IMR-90 (cell line): Measurements from ENCODE around the gene LINC01488. TPM values are rescaled to one million over a fixed set of nuclear protein-coding genes. Genes with fewer than 3 reads are reported as not detected.
A peak's percentile ranks its signal among the peaks of the same experiment; 100 is the strongest.

Source experiments
- ATAC-seq: fragments of 200-7000 bp; cut with Tn5 transposase; 2 replicates; pipeline ENCODE4 v1.9.1; 2020; ENCODE audit warnings: low read depth, mild to moderate bottlenecking, moderate library complexity
- BruUV-seq: library from RNA; stranded (reverse); fragments of 400-500 nt; replicated peaks from 2 replicates; lab custom pipeline; 2021; lab: Mats Ljungman, UMichigan
- CTCF ChIA-PET: fragments of 300-600 bp; formaldehyde crosslinking; extraction: SDS; loops from one replicate; lab custom pipeline; 2021; ENCODE audit warnings: antibody characterized with exemption; lab: Yijun Ruan, JAX
- POLR2A ChIA-PET: fragments of 300-600 bp; sonication (Branson Sonifier 250); formaldehyde crosslinking; loops from one replicate; lab custom pipeline; 2022; ENCODE audit warnings: antibody characterized with exemption; ENCODE audit not compliant: unreplicated experiment; lab: Charles Lee
- DNase-seq: peaks from one replicate; pipeline ENCODE4 v3.0.0; 2013
- H2AFZ ChIP-seq: replicated peaks from 2 replicates; pipeline ENCODE3; 2013; ENCODE audit warnings: low read length, mild to moderate bottlenecking; ENCODE audit not compliant: poor library complexity
- H2AK5ac ChIP-seq: 2 replicates; pipeline ENCODE4 v1.6.1; 2013; ENCODE audit warnings: low read depth, low read length, inconsistent platforms
- H2AK9ac ChIP-seq: replicated peaks from 2 replicates; pipeline ENCODE3; 2013; ENCODE audit warnings: mild to moderate bottlenecking, low read depth, low read length, moderate library complexity; ENCODE audit not compliant: poor library complexity
- H2BK120ac ChIP-seq: 2 replicates; pipeline ENCODE4 v1.6.1; 2013; ENCODE audit warnings: low read depth, low read length, inconsistent platforms
- H2BK15ac ChIP-seq: 3 replicates; pipeline ENCODE4 v1.6.1; 2013; ENCODE audit warnings: low read depth, low read length, inconsistent platforms
- H2BK20ac ChIP-seq: 2 replicates; pipeline ENCODE4 v1.6.1; 2013; ENCODE audit warnings: low read depth, mild to moderate bottlenecking, inconsistent platforms, low read length, moderate library complexity
- H2BK5ac ChIP-seq: 2 replicates; pipeline ENCODE4 v1.6.1; 2013; ENCODE audit warnings: mild to moderate bottlenecking, low read depth, low read length, inconsistent platforms; ENCODE audit not compliant: poor library complexity, severe bottlenecking
- H3K14ac ChIP-seq: replicated peaks from 2 replicates; pipeline ENCODE4 v1.6.1; 2013; ENCODE audit warnings: low read depth, low read length, inconsistent platforms
- H3K18ac ChIP-seq: 2 replicates; pipeline ENCODE4 v1.6.1; 2013; ENCODE audit warnings: low read depth, low read length, control low read depth
- H3K23ac ChIP-seq: 2 replicates; pipeline ENCODE4 v1.6.1; 2013; ENCODE audit warnings: low read depth, low read length, inconsistent platforms
- H3K27ac ChIP-seq: 2 replicates; pipeline ENCODE4 v1.5.1; 2013; ENCODE audit warnings: mild to moderate bottlenecking, control low read depth, low read length; ENCODE audit not compliant: insufficient read depth
- H3K27me3 ChIP-seq: 2 replicates; pipeline ENCODE4 v1.6.1; 2013; ENCODE audit warnings: low read length; ENCODE audit not compliant: control insufficient read depth, insufficient read depth
- H3K36me3 ChIP-seq: 2 replicates; pipeline ENCODE4 v1.6.1; 2013; ENCODE audit warnings: low read length, mixed read lengths; ENCODE audit not compliant: control insufficient read depth, insufficient read depth
- H3K4ac ChIP-seq: 2 replicates; pipeline ENCODE4 v1.6.1; 2013; ENCODE audit warnings: low read depth, low read length, inconsistent platforms
- H3K4me1 ChIP-seq: 2 replicates; pipeline ENCODE4 v1.6.1; 2013; ENCODE audit warnings: low read length, mixed read lengths; ENCODE audit not compliant: control insufficient read depth, insufficient read depth
- H3K4me2 ChIP-seq: 2 replicates; pipeline ENCODE4 v1.6.1; 2013; ENCODE audit warnings: low read depth, mild to moderate bottlenecking, control low read depth, low read length, moderate library complexity
- H3K4me3 ChIP-seq: 2 replicates; pipeline ENCODE4 v1.5.1; 2013; ENCODE audit warnings: low read depth, mild to moderate bottlenecking, control low read depth, low read length, moderate library complexity; ENCODE audit not compliant: insufficient read depth
- H3K56ac ChIP-seq: 2 replicates; pipeline ENCODE4 v1.6.1; 2013; ENCODE audit warnings: low read length, inconsistent platforms; ENCODE audit not compliant: insufficient read depth; ENCODE audit errors: extremely low read depth
- H3K79me1 ChIP-seq, 2 experiments: 2 replicates each; pipeline ENCODE4 v1.6.1; 2013; ENCODE audit warnings: low read length in 2 of 2, inconsistent platforms in 1 of 2, low read depth in 1 of 2
- H3K9ac ChIP-seq: 2 replicates; pipeline ENCODE4 v1.6.1; 2013; ENCODE audit warnings: low read depth, low read length, control low read depth
- H3K9me1 ChIP-seq: 2 replicates; pipeline ENCODE4 v1.6.1; 2013; ENCODE audit warnings: low read length, inconsistent platforms; ENCODE audit not compliant: insufficient read depth
- H3K9me3 ChIP-seq: 2 replicates; pipeline ENCODE4 v1.6.1; 2013; ENCODE audit warnings: low read length; ENCODE audit not compliant: control insufficient read depth, insufficient read depth
- H4K20me1 ChIP-seq: 2 replicates; pipeline ENCODE4 v1.6.1; 2013; ENCODE audit warnings: low read length, inconsistent platforms; ENCODE audit not compliant: insufficient read depth
- H4K5ac ChIP-seq: 2 replicates; pipeline ENCODE4 v1.6.1; 2013; ENCODE audit warnings: mild to moderate bottlenecking, low read depth, low read length, control low read depth
- H4K8ac ChIP-seq, 2 experiments: 2 replicates each; pipeline ENCODE4 v1.6.1; 2013; ENCODE audit warnings: low read depth in 2 of 2, low read length in 2 of 2, control low read depth in 1 of 2, inconsistent platforms in 1 of 2
- H4K91ac ChIP-seq: 2 replicates; pipeline ENCODE4 v1.6.1; 2013; ENCODE audit warnings: low read depth, low read length, inconsistent platforms; ENCODE audit not compliant: insufficient read depth
- BHLHE40 ChIP-seq: fragments of 150-350 bp; IDR thresholded peaks from 2 replicates; pipeline ENCODE4 v1.6.1; 2016; ENCODE audit warnings: mild to moderate bottlenecking, low read depth, low read length
- CEBPB ChIP-seq: IDR thresholded peaks from 2 replicates; pipeline ENCODE4 v1.6.1; 2012; ENCODE audit warnings: low read depth, low read length, improper control_type of control experiment
- ELK1 ChIP-seq: fragments of 150-350 bp; IDR thresholded peaks from 2 replicates; pipeline ENCODE4 v1.6.1; 2016; ENCODE audit warnings: low read depth, mild to moderate bottlenecking, low read length, moderate library complexity, borderline replicate concordance
- MAFK ChIP-seq: IDR thresholded peaks from 2 replicates; pipeline ENCODE4 v1.6.1; 2012; ENCODE audit warnings: low read depth, low read length, improper control_type of control experiment
- MAZ ChIP-seq: IDR thresholded peaks from 2 replicates; pipeline ENCODE4 v1.6.1; 2012; ENCODE audit warnings: low read depth, mild to moderate bottlenecking, low read length, improper control_type of control experiment, moderate library complexity, borderline replicate concordance
- POLR2A ChIP-seq: IDR thresholded peaks from 2 replicates; pipeline ENCODE4 v1.6.1; 2012; ENCODE audit warnings: mild to moderate bottlenecking, low read depth, low read length
- USF2 ChIP-seq: fragments of 150-350 bp; IDR thresholded peaks from 2 replicates; pipeline ENCODE4 v1.6.1; 2017; ENCODE audit warnings: mild to moderate bottlenecking, antibody characterized with exemption, low read length, low read depth
- WGBS, 2 experiments: methylation state at CpG; one replicate each; pipeline versions ENCODE4 v1.1.5 to v1.1.7; 2013; ENCODE audit warnings: missing lambda C conversion rate in 2 of 2; ENCODE audit not compliant: insufficient read length in 1 of 2; ENCODE audit errors: extremely low coverage in 2 of 2; 5-methylcytosine and 5-hydroxymethylcytosine counted together
- dilution Hi-C: fragments of 300-500 bp; cut with HindIII; formaldehyde crosslinking; loops from one replicate; pipeline ENCODE4 v1.14.3; 2018; ENCODE audit warnings: low sequenced_read_pairs; ENCODE audit not compliant: unreplicated experiment
- in situ Hi-C: fragments of 300-500 bp; cut with MboI; formaldehyde crosslinking; loops from 3 replicates; pipeline ENCODE4 v1.14.3; 2019; ENCODE audit warnings: low sequenced_read_pairs, inconsistent platforms, mixed read lengths
- intact Hi-C: fragments of 100-400 bp; cut with micrococcal nuclease; formaldehyde crosslinking; loops from 2 replicates; pipeline ENCODE4 v1.10.0; 2022
- polyA plus RNA-seq, 3 experiments: library from polyadenylated mRNA; depleted of rRNA; stranded (reverse); fragments of >200 nt; gene quantifications; 2 replicates each; pipeline ENCODE4 v1.2.3, GENCODE V29; 2012; ENCODE audit warnings: low replicate concordance in 1 of 3
- total RNA-seq: library from RNA; depleted of rRNA; stranded (reverse); fragments of >200 nt; gene quantifications from 2 replicates; pipeline ENCODE4 v1.2.3, GENCODE V29; 2012

Gene LINC01488
- total and polyA plus RNA-seq, 2 of the 4 experiments (the other 2 are of a cell fraction) = not detected

GRCh38 chr11:69440876-69441275 is 40.6 kb upstream of the LINC01488 start:
- in situ Hi-C loops = loop anchor here (10.0 kb wide), 1 partner anchor 194 kb away; no protein-coding TSS in a partner anchor
- CTCF ChIA-PET = interaction anchor here (1.2 kb wide), 1 partner anchor 33 kb away, joined by 3 read pairs; no protein-coding TSS in a partner anchor

More at GRCh38 chr11:69440876-69441275, 40.6 kb upstream of the LINC01488 start:
- Histone ChIP-seq H3K4ac (peak overlapping the region; percentile 77), H2AFZ (peak overlapping the region; percentile 18), H3K4me3 (no peak overlapping the region), H3K4me2 (no peak overlapping the region), H3K27me3 (no peaks in the 10 kb centered on the region), H3K9me1 (peaks cover 15% of the 10 kb centered on the region), H4K20me1 (no peaks in the 10 kb centered on the region), H2AK9ac (peak overlapping the region; percentile 46), H2BK20ac (peak overlapping the region; percentile 67), H3K9me3 (no peaks in the 10 kb centered on the region), H2BK5ac (no peak overlapping the region), H3K4me1 (peaks cover 25% of the 10 kb centered on the region), H3K56ac (no peak overlapping the region), H3K27ac (no peak overlapping the region), H2BK120ac (peak overlapping the region; percentile 76), H2AK5ac (peak overlapping the region; percentile 89), H2BK15ac (peak overlapping the region; percentile 49; the same call in 1 of the 3 replicates), H3K23ac (no peak overlapping the region; the same call in 1 of the 2 replicates), H3K36me3 (no peaks in the 10 kb centered on the region), H4K5ac (no peak overlapping the region; the same call in 1 of the 2 replicates), H3K9ac (no peak overlapping the region), H3K79me1 (peaks cover 0 to 11% of the 10 kb centered on the region in 2 experiments; a peak in 2 of 4 replicates), H4K91ac (peak overlapping the region; percentile 53), H3K18ac (no peak overlapping the region), H3K14ac (peak overlapping the region; percentile 65), H4K8ac (peak overlapping the region in 1 of 2 experiments; percentile 59; a peak in 1 of 4 replicates)
- intact Hi-C loops (loop anchor here (5.0 kb wide), 1 partner anchor 339 kb away; no protein-coding TSS in a partner anchor), dilution Hi-C loops (no loop called here)
- POLR2A ChIA-PET = no interaction called here
- WGBS, 2 experiments = 89% methylated on average over 3 of the region's 6 CpGs; no CpG with 5 or more reads in 1 of the 2 experiments
- no TSS peak for BruUV-seq
- DNase-seq (no peak), ATAC-seq (no peak)
- no peak for TF ChIP-seq USF2
- no peak for TF ChIP-seq BHLHE40
- no peak for TF ChIP-seq CEBPB
- TF ChIP-seq MAZ = no peak
- TF ChIP-seq ELK1 = no peak
- no peak for TF ChIP-seq MAFK
- no peak for TF ChIP-seq POLR2A
